Parathyroid adenoma (tissue), 2 donors: ENCODE measurements around the gene CHTF8.

Experiments used
- H2AFZ ChIP-seq: fragments of 300-600 bp; sonication (generic); one replicate; pipeline ENCODE4 v1.7.0; 2017; ENCODE audit warnings: antibody characterized with exemption, mild to moderate bottlenecking
- H3K27ac ChIP-seq: fragments of 300-600 bp; sonication (generic); one replicate; pipeline ENCODE4 v1.7.0; 2017
- H3K27me3 ChIP-seq: fragments of 300-600 bp; sonication (generic); one replicate; pipeline ENCODE4 v1.7.0; 2017; ENCODE audit warnings: low read length; ENCODE audit not compliant: control insufficient read depth, insufficient read depth
- H3K36me3 ChIP-seq: fragments of 300-600 bp; sonication (generic); one replicate; pipeline ENCODE4 v1.7.0; 2017; ENCODE audit warnings: low read length; ENCODE audit not compliant: control insufficient read depth, insufficient read depth
- H3K4me1 ChIP-seq: fragments of 300-600 bp; sonication (generic); one replicate; pipeline ENCODE4 v1.7.0; 2017; ENCODE audit warnings: control low read depth
- H3K4me2 ChIP-seq: fragments of 300-600 bp; sonication (generic); one replicate; pipeline ENCODE4 v1.7.0; 2017; ENCODE audit warnings: low read length
- H3K4me3 ChIP-seq: fragments of 300-600 bp; sonication (generic); one replicate; pipeline ENCODE4 v1.7.0; 2017; ENCODE audit warnings: low read depth, low read length
- H3K79me2 ChIP-seq: fragments of 300-600 bp; sonication (generic); one replicate; pipeline ENCODE4 v1.7.0; 2017; ENCODE audit warnings: control low read depth
- H3K9ac ChIP-seq: fragments of 300-600 bp; sonication (generic); one replicate; pipeline ENCODE4 v1.7.0; 2017; ENCODE audit warnings: mild to moderate bottlenecking
- H3K9me3 ChIP-seq: fragments of 300-600 bp; sonication (generic); one replicate; pipeline ENCODE4 v1.7.0; 2017; ENCODE audit warnings: low read length; ENCODE audit not compliant: control insufficient read depth
- CTCF ChIP-seq: fragments of 300-600 bp; sonication (generic); IDR thresholded peaks from one replicate; pipeline ENCODE4 v1.7.0; 2017; ENCODE audit warnings: antibody characterized with exemption, mild to moderate bottlenecking
- donor health status: primary hyperparathyroidism.

The CHTF8 gene

DNA sequence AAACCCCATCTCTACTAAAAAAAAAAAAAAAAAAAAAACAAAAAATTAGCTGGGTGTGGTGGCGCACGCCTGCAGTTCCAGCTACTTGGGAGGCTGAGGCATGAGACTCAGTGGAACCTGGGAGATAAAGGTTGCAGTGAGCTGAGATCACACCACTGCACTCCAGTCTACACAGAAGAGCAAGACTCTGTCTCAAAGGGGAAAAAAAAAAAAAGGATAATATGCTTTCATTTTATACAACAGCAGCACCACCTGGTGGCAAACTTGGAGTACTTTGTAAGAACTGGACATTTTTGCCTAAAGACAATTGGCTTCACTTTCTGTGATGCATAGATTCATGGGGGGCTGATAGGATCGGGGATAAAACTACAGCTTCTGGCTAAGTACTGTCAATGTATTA lies 8.5 kb downstream of the CHTF8 start:
- H3K27ac ChIP-seq, result no peak overlapping the region
- no peak overlapping the region for H2AFZ ChIP-seq
- no peak overlapping the region for H3K9ac ChIP-seq
- H3K27me3 ChIP-seq, result no peaks in the 10 kb centered on the region
- no peak overlapping the region for H3K4me2 ChIP-seq
- H3K36me3 ChIP-seq, result no peaks in the 10 kb centered on the region
- no peaks in the 10 kb centered on the region for H3K4me1 ChIP-seq
- peak; percentile 78 for TF ChIP-seq CTCF
- peaks cover 14% of the 10 kb centered on the region for H3K79me2 ChIP-seq
- H3K9me3 ChIP-seq, result no peaks in the 10 kb centered on the region
- H3K4me3 ChIP-seq, result no peak overlapping the region

GRCh38 chr16:69120096-69120664 lies 12.2 kb downstream of the CHTF8 start:
- Histone ChIP-seq H3K27me3 (no peaks in the 10 kb centered on the region), H3K27ac (no peak overlapping the region), H3K9me3 (no peaks in the 10 kb centered on the region), H3K4me3 (no peak overlapping the region), H3K4me1 (peaks cover 11% of the 10 kb centered on the region), H3K36me3 (no peaks in the 10 kb centered on the region), H3K4me2 (no peak overlapping the region), H2AFZ (no peak overlapping the region), H3K9ac (no peak overlapping the region), H3K79me2 (peaks cover 10% of the 10 kb centered on the region)
- TF ChIP-seq CTCF, result no peak

DNA sequence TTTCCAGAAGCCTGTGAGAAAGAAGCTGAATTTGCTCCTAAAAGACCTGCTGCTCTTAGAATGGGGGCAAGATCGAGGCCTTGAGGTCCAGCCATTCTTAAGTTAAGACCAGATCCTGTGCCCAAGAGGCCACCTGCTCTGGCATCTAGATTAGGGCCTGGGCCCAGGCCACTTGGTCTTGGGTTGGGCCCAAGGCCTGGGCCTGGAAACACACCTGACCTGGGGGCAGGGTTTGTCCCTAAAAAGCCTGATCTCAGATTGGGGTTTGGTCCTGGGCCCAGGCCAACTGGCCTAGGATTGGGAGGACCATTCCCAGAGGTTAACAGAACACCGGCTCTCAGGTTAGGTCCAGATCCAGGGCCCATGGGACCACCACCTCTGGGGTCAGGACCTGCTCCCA lies 12.9 kb downstream of the CHTF8 start:
- Histone ChIP-seq H3K9ac (no peak overlapping the region), H3K36me3 (no peaks in the 10 kb centered on the region), H3K4me3 (no peak overlapping the region), H3K9me3 (no peaks in the 10 kb centered on the region), H3K4me1 (peaks cover 11% of the 10 kb centered on the region), H2AFZ (no peak overlapping the region), H3K27me3 (no peaks in the 10 kb centered on the region), H3K27ac (no peak overlapping the region), H3K79me2 (peaks cover 10% of the 10 kb centered on the region), H3K4me2 (no peak overlapping the region)
- TF ChIP-seq CTCF, result no peak

GRCh38 chr16:69118994-69119393 lies 13.4 kb downstream of the CHTF8 start:
- Histone ChIP-seq H3K27me3 (no peaks in the 10 kb centered on the region), H3K27ac (no peak overlapping the region), H3K36me3 (no peaks in the 10 kb centered on the region)

More at GRCh38 chr16:69118994-69119393, 13.4 kb downstream of the CHTF8 start:
- no peak for TF ChIP-seq CTCF
- Histone ChIP-seq H3K4me3 (no peak overlapping the region), H3K9ac (no peak overlapping the region), H3K79me2 (peaks cover 12% of the 10 kb centered on the region), H3K4me2 (no peak overlapping the region), H3K9me3 (no peaks in the 10 kb centered on the region), H2AFZ (no peak overlapping the region), H3K4me1 (peaks cover 11% of the 10 kb centered on the region)
